H9 (cell line): ENCODE results near the gene CDKN2AIPNL. TPM values are rescaled to one million over a fixed set of nuclear protein-coding genes. Genes with fewer than 3 reads are reported as not detected.

ENCODE experiments used
- DNase-seq: peaks from one replicate; pipeline ENCODE4 v3.0.0-alpha.2; 2017
- H2AFZ ChIP-seq: one replicate; pipeline ENCODE4 v1.6.1; 2013; ENCODE audit warnings: mild to moderate bottlenecking, low read length, control low read depth, moderate library complexity
- H2AK5ac ChIP-seq: 2 replicates; pipeline ENCODE4 v1.6.1; 2013; ENCODE audit warnings: low read length, control low read depth, mixed read lengths; ENCODE audit not compliant: insufficient read length
- H2BK120ac ChIP-seq: one replicate; pipeline ENCODE4 v1.6.1; 2013; ENCODE audit warnings: low read depth, mild to moderate bottlenecking, low read length, control low read depth, inconsistent platforms; ENCODE audit not compliant: poor library complexity, severe bottlenecking
- H2BK12ac ChIP-seq: 2 replicates; pipeline ENCODE4 v1.6.1; 2013; ENCODE audit warnings: low read length, control low read depth, mixed read lengths, low read depth; ENCODE audit not compliant: insufficient read length
- H2BK15ac ChIP-seq: 2 replicates; pipeline ENCODE4 v1.6.1; 2013; ENCODE audit warnings: low read depth, low read length, control low read depth
- H2BK20ac ChIP-seq: one replicate; pipeline ENCODE4 v1.6.1; 2013; ENCODE audit warnings: low read depth, mild to moderate bottlenecking, low read length, control low read depth, inconsistent platforms; ENCODE audit not compliant: poor library complexity, severe bottlenecking
- H2BK5ac ChIP-seq: 2 replicates; pipeline ENCODE4 v1.6.1; 2013; ENCODE audit warnings: low read length, control low read depth, mixed read lengths; ENCODE audit not compliant: insufficient read length
- H3K14ac ChIP-seq: 2 replicates; pipeline ENCODE4 v1.6.1; 2013; ENCODE audit warnings: low read length, control low read depth; ENCODE audit not compliant: insufficient read depth
- H3K18ac ChIP-seq: 2 replicates; pipeline ENCODE4 v1.6.1; 2013; ENCODE audit warnings: low read depth, mild to moderate bottlenecking, mixed read lengths, low read length, control low read depth; ENCODE audit not compliant: insufficient read length
- H3K23ac ChIP-seq: 2 replicates; pipeline ENCODE4 v1.6.1; 2013; ENCODE audit warnings: low read length, control low read depth, mixed read lengths, low read depth; ENCODE audit not compliant: insufficient read length
- H3K23me2 ChIP-seq: 2 replicates; pipeline ENCODE4 v1.6.1; 2013; ENCODE audit warnings: low read depth, mild to moderate bottlenecking, mixed read lengths, low read length, control low read depth; ENCODE audit not compliant: insufficient read length, poor library complexity, severe bottlenecking
- H3K27ac ChIP-seq: 2 replicates; pipeline ENCODE4 v1.5.1; 2013; ENCODE audit warnings: low read length, control low read depth, mixed read lengths, low read depth; ENCODE audit not compliant: insufficient read length
- H3K27me3 ChIP-seq: 2 replicates; pipeline ENCODE4 v1.6.1; 2013; ENCODE audit warnings: low read length, control low read depth, inconsistent platforms; ENCODE audit not compliant: insufficient read depth
- H3K4ac ChIP-seq: 2 replicates; pipeline ENCODE4 v1.6.1; 2013; ENCODE audit warnings: low read depth, mild to moderate bottlenecking, control low read depth, inconsistent platforms, low read length, moderate library complexity
- H3K4me1 ChIP-seq: 2 replicates; pipeline ENCODE4 v1.6.1; 2013; ENCODE audit warnings: low read length, control low read depth, inconsistent platforms; ENCODE audit not compliant: insufficient read depth
- H3K4me2 ChIP-seq: 2 replicates; pipeline ENCODE4 v1.6.1; 2013; ENCODE audit warnings: low read length, control low read depth, mixed read lengths; ENCODE audit not compliant: insufficient read length, insufficient read depth
- H3K56ac ChIP-seq: 2 replicates; pipeline ENCODE4 v1.6.1; 2013; ENCODE audit warnings: low read depth, mild to moderate bottlenecking, mixed read lengths, low read length, control low read depth; ENCODE audit not compliant: insufficient read length
- H3K79me1 ChIP-seq: 2 replicates; pipeline ENCODE4 v1.6.1; 2013; ENCODE audit warnings: low read depth, mild to moderate bottlenecking, moderate library complexity, low read length, control low read depth, inconsistent platforms; ENCODE audit not compliant: insufficient read depth, poor library complexity, severe bottlenecking
- H3K79me2 ChIP-seq: 2 replicates; pipeline ENCODE4 v1.6.1; 2013; ENCODE audit warnings: low read length, control low read depth, inconsistent platforms; ENCODE audit not compliant: insufficient read depth
- H3K9ac ChIP-seq: 2 replicates; pipeline ENCODE4 v1.6.1; 2013; ENCODE audit warnings: low read length, control low read depth, mixed read lengths; ENCODE audit not compliant: insufficient read length; ENCODE audit errors: extremely low read depth
- H3K9me3 ChIP-seq: one replicate; pipeline ENCODE4 v1.6.1; 2013; ENCODE audit warnings: low read depth, low read length, inconsistent platforms; ENCODE audit not compliant: control insufficient read depth
- H3T11ph ChIP-seq: one replicate; pipeline ENCODE4 v1.6.1; 2013; ENCODE audit warnings: mild to moderate bottlenecking, low read length, control low read depth, inconsistent platforms
- H4K20me1 ChIP-seq: one replicate; pipeline ENCODE4 v1.6.1; 2013; ENCODE audit not compliant: control insufficient read depth, insufficient read length, insufficient read depth
- H4K5ac ChIP-seq: 2 replicates; pipeline ENCODE4 v1.6.1; 2013; ENCODE audit warnings: low read depth, mild to moderate bottlenecking, mixed read lengths, low read length, control low read depth; ENCODE audit not compliant: insufficient read length
- H4K8ac ChIP-seq: replicated peaks from 2 replicates; pipeline ENCODE4 v1.6.1; 2013; ENCODE audit warnings: low read length, control low read depth, mixed read lengths, low read depth; ENCODE audit not compliant: insufficient read length
- H4K91ac ChIP-seq: 2 replicates; pipeline ENCODE4 v1.6.1; 2013; ENCODE audit warnings: low read depth, mild to moderate bottlenecking, moderate library complexity, mixed read lengths, low read length, control low read depth; ENCODE audit not compliant: insufficient read length
- H3K27ac Mint-ChIP-seq, 3 experiments: 2 replicates in 2 of 3; 3 replicates in 1 of 3; pipeline ENCODE4 v1.8.0; 2020 to 2021; ENCODE audit warnings: mixed read lengths in 3 of 3, mild to moderate bottlenecking in 1 of 3, moderate library complexity in 1 of 3
- H3K27me3 Mint-ChIP-seq: 2 replicates; pipeline ENCODE4 v1.8.0; 2021; ENCODE audit warnings: low read depth, mild to moderate bottlenecking, moderate library complexity, mixed read lengths
- H3K36me3 Mint-ChIP-seq, 3 experiments: 2 replicates in 2 of 3; 3 replicates in 1 of 3; pipeline ENCODE4 v1.8.0; 2020 to 2021; ENCODE audit warnings: low read depth in 3 of 3, mixed read lengths in 3 of 3; ENCODE audit not compliant: insufficient read depth in 1 of 3
- H3K4me1 Mint-ChIP-seq, 2 experiments: 2 replicates each; pipeline ENCODE4 v1.8.0; 2020; ENCODE audit warnings: mixed read lengths in 2 of 2
- H3K4me3 Mint-ChIP-seq, 2 experiments: 2 replicates in 1 of 2; 3 replicates in 1 of 2; pipeline ENCODE4 v1.8.0; 2020 to 2021; ENCODE audit warnings: mild to moderate bottlenecking in 2 of 2, mixed read lengths in 2 of 2, moderate library complexity in 1 of 2
- H3K9me3 Mint-ChIP-seq, 2 experiments: 2 replicates in 1 of 2; 3 replicates in 1 of 2; pipeline ENCODE4 v1.8.0; 2020; ENCODE audit warnings: mild to moderate bottlenecking in 2 of 2, mixed read lengths in 2 of 2, moderate library complexity in 1 of 2
- WGBS: extraction: QIAGEN DNeasy Blood & Tissue Kit; methylation state at CpG from one replicate; pipeline ENCODE4 v1.1.7; 2013; ENCODE audit warnings: missing lambda C conversion rate, low lambda C conversion rate, mixed read lengths; ENCODE audit not compliant: insufficient read length; ENCODE audit errors: extremely low coverage; 5-methylcytosine and 5-hydroxymethylcytosine counted together
- total RNA-seq: library from RNA; stranded (reverse); gene quantifications from 2 replicates; pipeline ENCODE4 v1.2.1, GENCODE V29; 2021
- TF ChIP-seq, protein P1 (sequence below): fragments of 200-600 bp; sonication (generic); conservative IDR thresholded peaks from 3 replicates; pipeline ENCODE4 v1.8.0; 2021; ENCODE audit warnings: antibody characterized with exemption, mild to moderate bottlenecking

The CDKN2AIPNL gene
- total RNA-seq, 1 experiment from 2014 or later = 60.0 TPM

DNA sequence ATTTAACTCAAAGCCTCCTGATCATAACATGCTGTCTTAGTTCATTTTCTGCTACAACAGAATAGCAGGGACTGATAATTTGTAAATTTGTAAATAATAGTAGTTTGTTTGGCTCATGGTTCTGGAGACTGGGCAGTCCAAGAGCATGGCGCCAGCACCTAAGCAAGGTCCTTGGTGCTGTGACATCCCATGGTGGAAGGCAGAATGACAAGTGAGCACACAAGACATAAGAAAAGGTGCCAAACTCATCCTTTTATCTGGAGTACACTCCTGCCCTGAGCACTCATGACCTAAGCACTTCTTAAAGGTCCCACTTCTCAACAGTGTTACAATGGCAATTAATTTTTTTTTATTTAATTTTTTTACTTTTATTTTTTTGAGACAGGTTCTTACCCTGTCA is 24.2 kb downstream of the CDKN2AIPNL start:
- TF ChIP-seq, protein P1, sequence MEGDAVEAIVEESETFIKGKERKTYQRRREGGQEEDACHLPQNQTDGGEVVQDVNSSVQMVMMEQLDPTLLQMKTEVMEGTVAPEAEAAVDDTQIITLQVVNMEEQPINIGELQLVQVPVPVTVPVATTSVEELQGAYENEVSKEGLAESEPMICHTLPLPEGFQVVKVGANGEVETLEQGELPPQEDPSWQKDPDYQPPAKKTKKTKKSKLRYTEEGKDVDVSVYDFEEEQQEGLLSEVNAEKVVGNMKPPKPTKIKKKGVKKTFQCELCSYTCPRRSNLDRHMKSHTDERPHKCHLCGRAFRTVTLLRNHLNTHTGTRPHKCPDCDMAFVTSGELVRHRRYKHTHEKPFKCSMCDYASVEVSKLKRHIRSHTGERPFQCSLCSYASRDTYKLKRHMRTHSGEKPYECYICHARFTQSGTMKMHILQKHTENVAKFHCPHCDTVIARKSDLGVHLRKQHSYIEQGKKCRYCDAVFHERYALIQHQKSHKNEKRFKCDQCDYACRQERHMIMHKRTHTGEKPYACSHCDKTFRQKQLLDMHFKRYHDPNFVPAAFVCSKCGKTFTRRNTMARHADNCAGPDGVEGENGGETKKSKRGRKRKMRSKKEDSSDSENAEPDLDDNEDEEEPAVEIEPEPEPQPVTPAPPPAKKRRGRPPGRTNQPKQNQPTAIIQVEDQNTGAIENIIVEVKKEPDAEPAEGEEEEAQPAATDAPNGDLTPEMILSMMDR = no peak
- H2BK120ac ChIP-seq = no peak overlapping the region
- H3T11ph ChIP-seq = no peak overlapping the region
- no CpG with 5 or more reads among the region's 1 CpG for WGBS
- no peaks in the 10 kb centered on the region for H3K27me3 ChIP-seq
- DNase-seq = no peak
- no peaks in the 10 kb centered on the region for H4K20me1 ChIP-seq
- H2AFZ ChIP-seq = no peak overlapping the region
- H4K8ac ChIP-seq = no peak overlapping the region
- no peak overlapping the region for H4K91ac ChIP-seq
- H2BK20ac ChIP-seq = no peak overlapping the region
- no peak overlapping the region for H4K5ac ChIP-seq
- no peak overlapping the region for H3K9ac ChIP-seq
- H3K4me1 Mint-ChIP-seq = no peaks in the 10 kb centered on the region
- H3K23ac ChIP-seq = no peak overlapping the region
- no peaks in the 10 kb centered on the region for H3K9me3 ChIP-seq
- H2AK5ac ChIP-seq = no peak overlapping the region
- H3K9me3 Mint-ChIP-seq = no peaks in the 10 kb centered on the region
- H3K36me3 Mint-ChIP-seq = peaks cover 25 to 84% (median 71%) of the 10 kb centered on the region in 3 experiments; a peak in 6 of 7 replicates
- H3K23me2 ChIP-seq = no peaks in the 10 kb centered on the region
- no peak overlapping the region for H2BK15ac ChIP-seq
- H3K79me1 ChIP-seq = no peaks in the 10 kb centered on the region
- no peaks in the 10 kb centered on the region; the same call in 1 of the 2 replicates for H3K27me3 Mint-ChIP-seq
- no peak overlapping the region for H3K27ac ChIP-seq
- no peak overlapping the region for H2BK12ac ChIP-seq
- no peaks in the 10 kb centered on the region for H3K79me2 ChIP-seq
- H3K4me2 ChIP-seq = no peak overlapping the region
- H3K18ac ChIP-seq = no peak overlapping the region
- H3K4me3 Mint-ChIP-seq = no peak overlapping the region
- no peaks in the 10 kb centered on the region for H3K4me1 ChIP-seq
- no peak overlapping the region for H3K14ac ChIP-seq
- H2BK5ac ChIP-seq = no peak overlapping the region
- no peak overlapping the region for H3K56ac ChIP-seq
- no peak overlapping the region for H3K27ac Mint-ChIP-seq
- no peak overlapping the region for H3K4ac ChIP-seq
